Measurements from ENCODE around the gene SAMD7.
A peak's percentile ranks its signal among the peaks of the same experiment; 100 is the strongest.

SAMD7 gene

GRCh38 chr3:169911272-169911671 is at the start of gene SAMD7:
Gene SAMD7, plus strand, starts transcription at chr3:169911572. Its CDS starts 7,927 bp downstream, at chr3:169919499.
- DNase-seq = no peak

- no peak for DNase-seq
Observed at GRCh38 chr3:169861871-169862270, 49.5 kb upstream of the SAMD7 start.

- peak; percentile 69 for DNase-seq
Observed at GRCh38 chr3:169863458-169863899, 47.9 kb upstream of the SAMD7 start.

GRCh38 chr3:169864270-169864669 is 47.1 kb upstream of the SAMD7 start:
- no peak for DNase-seq

- no peak for DNase-seq
Observed at GRCh38 chr3:169865176-169865767, 46.1 kb upstream of the SAMD7 start.

GRCh38 chr3:169867584-169868210 is 43.7 kb upstream of the SAMD7 start:
- no peak for DNase-seq

- no peak for DNase-seq
Observed at GRCh38 chr3:169868369-169868768, 43.0 kb upstream of the SAMD7 start.

GRCh38 chr3:169869484-169870220 is 41.7 kb upstream of the SAMD7 start, which contains the start of gene LRRC31:
Gene LRRC31, minus strand, starts transcription at chr3:169869935. Its CDS starts 128 bp downstream, at chr3:169869807.
- peak; percentile 17 for DNase-seq

GRCh38 chr3:169871129-169871886 is 40.1 kb upstream of the SAMD7 start:
- no peak for DNase-seq

- no peak for DNase-seq
Observed at GRCh38 chr3:169879013-169879557, 32.3 kb upstream of the SAMD7 start.

- DNase-seq = no peak
Observed at GRCh38 chr3:169879845-169880575, 31.4 kb upstream of the SAMD7 start.

GRCh38 chr3:169880576-169881250 is 30.7 kb upstream of the SAMD7 start:
- no peak for DNase-seq

- DNase-seq = no peak
Observed at GRCh38 chr3:169886671-169887070, 24.7 kb upstream of the SAMD7 start.

- no peak for DNase-seq
Observed at GRCh38 chr3:169891886-169892285, 19.5 kb upstream of the SAMD7 start.

GRCh38 chr3:169894110-169894509 is 17.3 kb upstream of the SAMD7 start:
- no peak for DNase-seq

GRCh38 chr3:169895072-169895471 is 16.3 kb upstream of the SAMD7 start:
- DNase-seq = no peak

GRCh38 chr3:169897284-169897683 is 14.1 kb upstream of the SAMD7 start:
- no peak for DNase-seq

- no peak for DNase-seq
Observed at GRCh38 chr3:169901453-169901852, 9.9 kb upstream of the SAMD7 start.

GRCh38 chr3:169905404-169905803 is 6.0 kb upstream of the SAMD7 start:
- no peak for DNase-seq

- DNase-seq = no peak
Observed at GRCh38 chr3:169907476-169907875, 3.9 kb upstream of the SAMD7 start.

GRCh38 chr3:169907944-169908343 is 3.4 kb upstream of the SAMD7 start:
- no peak for DNase-seq

GRCh38 chr3:169913323-169913722 is 2.0 kb downstream of the SAMD7 start:
- DNase-seq = no peak

All from DMS153 (cell line).